HG03103 (cell line): Measurements from ENCODE around the gene TBX4.

Source experiments
- ATAC-seq: cut with Tn5 transposase; IDR thresholded peaks from one replicate; pipeline ENCODE4 v1.9.1; 2021; ENCODE audit warnings: low read depth; ENCODE audit not compliant: unreplicated experiment

The TBX4 gene

DNA sequence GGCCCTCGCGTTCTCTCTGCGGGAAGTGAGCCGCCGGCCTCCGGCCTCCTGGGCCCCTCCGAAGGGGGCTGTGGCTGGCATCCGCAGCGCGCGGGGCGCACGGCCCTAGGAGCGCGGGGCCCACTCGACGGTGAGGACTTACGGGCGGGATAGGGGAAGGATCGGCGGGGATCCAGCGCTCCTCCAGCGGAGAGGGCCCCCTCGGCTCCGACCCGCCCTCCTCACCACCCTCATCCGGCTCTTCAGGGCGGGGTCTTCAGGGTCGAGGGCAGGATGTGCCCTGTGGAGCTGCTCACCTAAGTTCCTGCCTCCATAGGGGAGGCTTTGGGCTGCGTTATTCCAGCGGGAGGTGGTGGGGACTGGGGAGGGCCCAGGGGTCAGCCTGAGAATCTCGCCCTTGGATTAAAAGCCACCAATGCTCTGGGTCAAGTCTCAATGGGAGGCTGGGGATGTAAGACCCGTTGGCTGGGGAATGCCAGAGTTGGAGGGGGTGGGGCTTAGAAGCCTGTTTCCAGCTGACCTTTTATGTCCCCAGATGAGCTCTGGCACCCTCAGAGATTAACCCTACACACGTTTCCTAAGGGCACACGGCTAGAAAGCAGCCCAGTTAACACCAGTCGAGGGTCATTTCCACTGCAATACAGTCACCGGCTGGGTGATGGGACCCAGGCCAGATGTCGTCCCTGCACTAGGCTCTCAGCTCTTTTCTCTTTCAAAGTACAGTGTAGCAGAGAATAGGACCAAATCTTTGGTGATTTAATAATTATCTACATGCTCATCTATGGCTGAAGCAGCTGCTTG lies 39.2 kb upstream of the TBX4 start:
- ATAC-seq, result no peak

DNA sequence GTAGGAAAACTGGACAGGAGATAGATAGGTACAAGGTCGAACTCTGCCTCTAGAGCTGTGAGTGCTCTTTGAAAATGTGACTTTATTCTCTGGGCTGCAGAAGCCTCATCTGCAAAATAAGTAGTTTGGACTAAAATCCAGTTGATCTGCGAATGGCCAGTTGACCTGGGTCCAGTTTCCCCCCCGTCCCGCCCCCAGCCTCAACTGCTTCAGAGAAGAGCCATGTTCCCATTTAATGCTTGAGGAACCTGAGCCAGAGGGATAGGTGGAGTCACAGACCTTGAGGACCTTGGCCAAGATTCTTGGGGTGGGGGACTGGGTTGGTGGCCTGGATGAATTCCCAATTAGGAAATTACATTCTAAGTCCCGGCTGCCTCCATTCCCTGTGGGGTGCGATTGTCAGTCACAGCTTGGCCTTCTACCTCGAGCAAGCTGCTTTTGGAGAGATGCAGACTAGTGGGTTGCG lies 38.5 kb upstream of the TBX4 start:
- ATAC-seq, result no peak

DNA sequence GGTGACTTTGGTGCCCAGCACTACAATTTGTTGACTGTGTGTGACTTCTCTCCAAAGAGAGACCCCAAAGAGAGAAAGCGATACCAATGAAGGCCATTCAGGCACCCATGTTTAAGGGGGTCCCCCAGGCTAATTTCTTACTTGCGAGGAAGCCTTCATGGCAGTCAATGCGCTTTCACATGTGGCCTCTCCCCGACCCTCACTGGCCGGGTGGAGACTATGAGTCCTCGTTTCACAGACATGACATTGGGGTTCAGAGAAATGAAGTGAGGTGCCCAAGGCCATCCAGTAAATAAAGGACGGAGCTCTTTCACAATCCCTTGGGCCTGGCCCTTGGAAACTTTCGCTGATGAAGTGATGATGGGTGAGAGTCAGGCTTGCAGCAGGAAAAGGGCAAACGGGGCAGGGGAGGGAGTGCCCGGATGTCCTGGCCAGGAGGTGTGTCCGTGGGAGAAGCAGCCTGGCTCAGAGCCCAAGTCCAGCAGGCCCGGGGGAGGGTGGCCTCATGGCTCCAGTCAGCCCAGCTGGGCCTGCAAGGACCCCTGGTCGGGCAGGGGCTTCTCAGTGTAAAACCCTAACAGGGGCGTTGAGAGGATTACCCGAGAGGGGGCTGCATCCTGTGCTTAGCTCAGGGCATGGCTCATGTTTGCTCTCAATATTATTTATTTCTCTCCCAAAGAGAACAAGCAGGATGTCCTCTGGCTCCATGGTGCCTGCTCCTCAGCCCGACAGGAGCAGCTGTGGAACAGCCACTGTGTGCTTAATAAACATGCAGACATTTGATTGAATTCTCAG lies 37.9 kb upstream of the TBX4 start:
- ATAC-seq, result no peak

DNA sequence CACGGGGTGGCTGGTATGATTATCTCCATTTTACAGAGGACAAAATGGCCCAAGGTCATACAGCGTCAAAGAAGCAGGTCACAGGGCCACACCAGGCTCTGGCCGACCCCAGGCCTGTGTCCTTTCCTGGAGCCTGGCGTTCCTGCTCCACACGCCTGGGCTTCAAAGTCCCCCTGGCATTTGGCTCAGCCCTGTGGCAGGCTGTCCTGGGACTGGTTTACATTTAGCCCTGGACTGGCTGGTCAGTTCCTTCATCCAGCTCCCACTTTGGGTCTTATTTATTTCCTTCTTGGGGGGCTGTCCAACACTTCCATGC lies 37.3 kb upstream of the TBX4 start:
- no peak for ATAC-seq

DNA sequence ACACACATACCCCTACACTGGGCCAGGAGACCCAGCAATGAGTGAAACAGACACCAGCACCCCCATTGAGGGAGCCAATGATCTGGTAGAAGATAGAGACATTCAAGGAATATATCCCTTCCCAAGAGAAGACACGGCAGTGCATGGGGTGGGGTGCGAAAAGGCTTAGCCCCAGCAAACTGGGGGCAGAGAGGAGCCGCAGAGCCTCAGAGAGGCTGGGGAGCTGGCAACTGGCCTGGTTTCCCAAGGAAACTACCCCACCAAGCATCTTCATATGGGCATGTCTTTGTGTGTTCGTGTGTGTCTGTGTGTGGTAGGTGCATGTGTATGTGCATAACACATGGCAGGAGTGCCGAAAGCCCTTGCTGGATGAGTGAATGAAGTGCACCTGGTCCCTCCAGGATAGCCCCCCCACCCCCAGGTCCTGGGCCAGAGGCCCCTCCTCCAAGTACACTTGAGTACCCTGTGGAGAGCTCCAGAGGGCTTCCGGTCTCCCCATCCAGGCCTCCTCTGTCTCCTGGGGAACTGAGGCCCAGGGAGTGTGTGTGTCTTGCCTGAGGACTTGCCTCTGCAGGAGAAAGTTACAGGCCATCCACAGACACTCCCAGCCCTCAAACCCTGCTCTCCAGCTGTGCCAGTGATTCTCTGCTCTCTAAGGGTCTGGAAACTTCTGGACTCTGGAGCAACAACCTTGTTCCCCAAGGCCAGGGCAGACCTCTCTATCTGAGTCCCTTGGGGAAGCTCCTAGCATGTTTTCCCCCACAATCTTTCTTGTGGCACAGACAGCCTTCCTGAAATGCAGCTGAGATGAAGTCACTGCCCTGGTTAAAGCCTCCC lies 36.6 kb upstream of the TBX4 start:
- no peak for ATAC-seq

DNA sequence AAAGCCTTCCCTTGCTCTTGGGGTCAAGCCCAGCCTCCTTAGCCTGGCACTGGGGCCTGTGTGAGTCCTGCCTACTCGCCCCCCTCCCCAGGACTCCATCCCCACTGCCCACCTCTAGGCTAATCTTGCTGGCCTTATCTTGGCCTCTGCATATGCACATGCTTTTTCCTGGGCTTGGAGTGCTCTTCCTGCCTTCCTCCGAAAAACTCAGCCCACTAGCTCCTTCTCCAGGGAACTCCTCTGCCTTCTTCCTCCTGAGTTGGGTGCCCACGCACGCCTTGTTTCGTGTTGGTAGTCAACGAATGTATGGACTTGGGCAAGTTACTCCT lies 36.0 kb upstream of the TBX4 start:
- no peak for ATAC-seq

DNA sequence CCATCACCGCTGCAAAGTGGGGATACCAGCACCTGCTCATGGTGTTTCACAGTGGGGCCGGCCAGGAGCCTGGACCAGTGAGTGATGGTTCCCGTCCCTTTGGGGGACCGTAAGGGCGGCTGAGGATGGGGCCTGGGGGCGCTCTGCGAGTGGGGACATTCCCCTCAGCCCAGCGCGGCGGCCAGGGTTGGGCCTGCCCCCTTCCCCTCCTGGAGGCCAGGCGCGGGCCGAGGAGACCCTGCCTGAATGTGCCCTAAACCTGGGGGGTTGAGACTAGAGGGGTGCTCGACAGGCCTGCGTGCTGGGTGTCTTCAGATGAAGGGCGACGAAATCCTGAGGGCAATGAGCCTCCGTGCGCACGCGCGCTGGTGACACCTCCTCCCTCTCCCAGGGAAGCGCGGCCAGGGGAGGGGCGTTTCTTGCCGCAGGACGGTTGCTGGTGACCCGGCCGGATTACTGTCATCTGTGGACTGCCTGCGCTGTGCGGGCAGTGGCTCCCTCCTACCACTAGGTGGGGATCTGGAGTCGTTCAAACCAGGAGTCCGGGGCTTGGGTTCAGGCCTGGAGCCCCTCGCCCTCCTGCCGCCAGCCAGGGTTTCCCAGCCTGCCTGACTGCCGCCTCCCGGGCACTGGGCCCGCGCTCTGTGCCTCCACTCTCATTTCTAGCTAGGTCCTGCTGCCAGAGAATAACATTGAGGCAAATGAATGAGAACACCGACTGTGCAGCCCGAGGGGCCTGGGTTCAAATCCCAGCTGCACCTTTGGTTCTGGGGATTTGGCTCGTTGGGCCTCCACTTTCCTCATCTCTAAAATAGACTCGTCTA lies 35.5 kb upstream of the TBX4 start:
- peak; percentile 57 for ATAC-seq

DNA sequence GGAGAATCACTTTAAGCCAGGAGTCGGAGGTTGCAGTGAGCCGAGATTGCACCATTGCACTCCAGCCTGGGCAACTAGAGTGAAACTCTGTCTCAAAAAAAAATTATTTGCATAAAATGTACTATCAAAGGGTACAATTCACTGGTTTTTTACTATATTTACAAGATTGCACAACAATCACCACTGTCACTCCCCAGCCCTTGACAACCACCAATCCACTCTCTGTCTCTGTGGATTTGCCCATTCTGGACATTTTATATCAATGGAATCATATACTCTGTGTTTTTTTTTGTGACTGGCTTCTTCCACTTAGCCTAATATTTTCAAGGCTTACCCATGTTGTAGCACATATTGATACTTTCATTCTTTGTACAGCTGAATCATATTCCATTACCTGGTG lies 33.8 kb upstream of the TBX4 start:
- no peak for ATAC-seq

DNA sequence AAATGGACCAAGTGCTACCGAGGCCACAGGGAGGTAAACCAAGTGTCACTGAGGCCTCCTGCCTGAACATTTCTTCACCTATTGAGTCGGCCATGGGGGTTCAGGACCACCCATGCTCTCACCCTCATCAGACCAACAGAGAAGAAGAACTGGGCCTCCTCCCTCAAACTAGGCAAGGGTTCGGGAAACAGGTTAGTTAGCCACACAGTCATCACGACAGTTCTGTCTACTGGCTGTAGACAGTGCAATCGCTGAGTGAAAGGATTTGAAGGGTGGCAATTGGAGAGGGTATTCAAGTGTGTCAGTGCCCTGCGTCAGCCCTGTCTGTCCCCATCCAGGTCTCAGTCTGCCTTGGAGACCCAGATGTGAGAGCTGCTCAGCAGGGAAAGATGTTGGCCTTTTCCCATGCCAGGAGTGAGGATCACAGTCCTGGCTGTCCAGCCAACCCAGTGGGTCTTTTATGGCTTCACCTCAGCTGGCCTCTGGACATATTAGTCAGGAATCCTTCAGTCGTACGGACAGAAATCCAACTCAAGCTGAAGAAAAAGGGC lies 32.7 kb upstream of the TBX4 start:
- ATAC-seq, result no peak

DNA sequence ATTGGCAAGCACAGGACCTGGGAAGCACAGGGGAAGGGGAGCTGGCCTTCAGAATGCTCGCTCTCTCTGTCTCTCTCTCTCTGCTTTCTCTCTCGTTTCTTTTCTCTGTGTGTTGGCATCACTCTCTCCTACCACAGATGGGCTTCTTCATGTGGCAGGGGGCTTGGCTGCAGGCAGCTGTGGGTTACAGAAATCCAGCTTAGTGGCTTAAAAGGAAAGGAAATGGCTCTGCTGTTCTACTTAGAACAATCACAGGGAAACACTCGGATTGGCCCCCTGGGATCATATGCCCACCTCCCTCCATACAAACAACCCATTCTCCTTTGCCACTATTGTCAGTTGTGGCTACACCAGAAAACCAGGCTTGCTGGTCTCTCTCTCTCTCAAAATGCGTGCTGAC lies 32.2 kb upstream of the TBX4 start:
- no peak for ATAC-seq

DNA sequence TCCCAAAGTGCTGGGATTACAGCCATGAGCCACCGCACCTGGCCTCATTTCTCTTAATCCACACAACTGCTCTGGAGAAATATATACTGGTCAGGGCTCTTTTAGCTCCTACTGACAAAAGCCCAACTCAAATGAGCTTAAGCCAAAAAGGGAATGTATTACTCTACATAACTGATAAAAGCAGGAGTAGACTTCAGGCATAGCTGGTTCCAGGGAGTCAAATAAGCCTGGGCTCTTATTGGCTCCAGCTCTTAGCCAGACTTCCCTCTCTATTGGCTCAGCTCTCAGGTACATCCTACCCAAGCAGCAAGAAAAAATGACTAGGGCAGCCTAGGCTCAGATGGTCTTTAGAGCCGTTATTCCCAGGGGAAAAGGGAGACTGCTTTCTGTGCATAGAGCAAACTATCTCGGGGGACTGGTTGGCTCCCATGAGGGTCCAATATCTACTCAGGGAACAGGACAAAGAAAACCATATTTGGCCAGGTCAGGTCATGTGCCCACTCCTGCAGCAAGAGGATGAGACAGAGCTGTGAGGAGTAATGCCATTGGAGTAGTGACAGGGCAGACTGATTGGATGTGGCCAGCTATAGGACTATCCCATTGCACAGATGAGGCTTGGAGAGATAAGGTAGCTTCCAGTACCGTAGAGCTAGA lies 31.4 kb upstream of the TBX4 start:
- ATAC-seq, result no peak

DNA sequence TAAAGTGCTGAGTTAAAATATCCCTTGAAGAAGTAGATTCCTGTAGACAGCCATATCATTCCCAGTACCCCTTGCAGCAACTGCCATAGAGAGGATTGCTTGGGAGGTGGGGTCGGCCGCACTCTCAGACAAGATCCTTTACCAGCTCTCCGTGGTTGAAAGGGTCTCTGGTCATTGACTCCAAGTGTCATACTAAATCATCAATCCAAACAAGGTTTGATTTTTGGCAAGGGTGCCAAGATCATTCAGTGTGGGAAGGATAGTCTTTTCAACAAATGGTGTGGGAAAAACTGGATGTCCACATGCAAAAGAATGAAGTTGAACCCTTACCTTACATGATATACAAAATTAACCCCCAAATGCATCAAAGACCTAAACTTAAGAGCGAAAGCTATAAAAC lies 30.8 kb upstream of the TBX4 start:
- ATAC-seq, result no peak

DNA sequence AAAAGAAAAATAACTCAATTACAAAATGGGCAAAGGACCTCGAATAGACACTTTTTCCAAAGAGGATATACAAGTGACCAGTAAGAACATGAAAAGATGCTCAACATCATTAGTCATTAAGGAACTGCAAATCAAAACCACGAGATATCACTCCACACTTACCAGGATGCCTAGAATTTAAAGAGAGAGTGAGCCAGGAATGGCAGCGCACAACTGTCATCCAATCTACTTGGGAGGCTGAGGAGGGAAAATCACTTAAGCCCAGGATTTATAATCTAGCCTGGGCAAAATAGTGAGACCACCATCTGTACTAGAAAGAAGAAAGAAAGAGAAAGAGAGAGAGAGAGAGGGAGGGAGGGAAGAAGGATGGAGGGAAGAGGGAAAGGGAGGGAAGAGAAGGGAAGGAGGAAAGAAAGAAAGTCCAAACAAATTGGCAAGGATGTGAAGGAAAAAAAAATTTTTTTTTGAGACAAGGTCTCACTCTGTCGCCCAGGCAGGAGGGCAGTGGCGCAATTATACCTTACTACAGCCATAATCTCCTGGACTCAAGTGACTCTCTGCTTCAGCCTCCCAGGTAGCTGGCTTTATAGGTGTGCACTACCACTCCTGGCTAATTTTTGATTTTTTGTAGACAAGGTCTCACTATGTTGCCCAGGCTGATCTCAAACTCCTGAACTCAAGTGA lies 30.0 kb upstream of the TBX4 start:
- no peak for ATAC-seq

DNA sequence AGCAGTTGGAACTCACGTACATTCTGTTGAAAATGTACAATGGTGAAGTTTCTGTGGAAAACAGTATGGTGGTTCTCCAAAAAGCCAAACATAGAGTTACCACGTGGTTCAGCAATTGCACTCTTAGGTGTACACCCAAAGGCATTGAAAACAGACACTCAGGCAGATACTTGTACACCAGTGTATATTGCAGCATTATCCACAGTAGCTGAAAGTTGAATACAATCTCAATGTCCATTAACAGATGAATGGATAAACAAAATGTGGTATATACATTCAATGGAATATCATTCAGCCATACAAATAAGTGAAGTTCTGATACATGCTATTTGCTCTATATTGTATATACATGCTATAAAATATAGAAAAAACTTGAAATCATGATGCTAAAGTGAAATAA lies 29.4 kb upstream of the TBX4 start:
- no peak for ATAC-seq

DNA sequence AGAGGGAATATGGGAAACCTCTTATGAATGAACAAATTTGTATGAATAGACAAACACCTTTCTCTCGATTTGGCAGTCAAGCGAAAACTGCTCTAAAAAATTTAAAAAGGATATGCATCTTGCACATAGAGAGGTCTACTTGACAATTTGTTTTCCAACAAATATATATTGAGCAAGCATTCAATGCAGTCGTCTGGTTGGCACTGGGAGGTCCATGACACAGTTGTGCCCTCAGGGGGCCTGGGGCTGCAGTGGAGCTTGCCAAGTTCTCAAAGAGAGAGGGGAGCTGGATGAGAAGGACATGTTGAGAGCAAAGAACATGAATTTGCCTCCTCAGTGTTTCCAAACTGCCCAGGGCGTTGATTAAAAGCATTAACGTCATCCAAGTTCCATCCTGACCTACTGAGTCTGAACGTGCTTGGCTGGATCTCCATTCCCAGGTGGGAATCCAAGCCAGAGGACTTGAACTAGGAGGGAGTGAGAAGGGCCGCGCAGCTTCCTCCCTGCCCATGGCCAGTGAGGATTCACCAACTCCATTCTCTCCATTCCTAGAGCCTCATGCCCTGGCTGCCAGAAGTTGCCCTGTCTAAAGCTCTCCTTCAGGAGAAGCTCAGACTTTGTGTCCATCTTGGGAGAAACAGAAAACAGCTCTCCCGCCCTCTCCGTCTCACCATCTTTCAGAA lies 28.1 kb upstream of the TBX4 start:
- no peak for ATAC-seq

DNA sequence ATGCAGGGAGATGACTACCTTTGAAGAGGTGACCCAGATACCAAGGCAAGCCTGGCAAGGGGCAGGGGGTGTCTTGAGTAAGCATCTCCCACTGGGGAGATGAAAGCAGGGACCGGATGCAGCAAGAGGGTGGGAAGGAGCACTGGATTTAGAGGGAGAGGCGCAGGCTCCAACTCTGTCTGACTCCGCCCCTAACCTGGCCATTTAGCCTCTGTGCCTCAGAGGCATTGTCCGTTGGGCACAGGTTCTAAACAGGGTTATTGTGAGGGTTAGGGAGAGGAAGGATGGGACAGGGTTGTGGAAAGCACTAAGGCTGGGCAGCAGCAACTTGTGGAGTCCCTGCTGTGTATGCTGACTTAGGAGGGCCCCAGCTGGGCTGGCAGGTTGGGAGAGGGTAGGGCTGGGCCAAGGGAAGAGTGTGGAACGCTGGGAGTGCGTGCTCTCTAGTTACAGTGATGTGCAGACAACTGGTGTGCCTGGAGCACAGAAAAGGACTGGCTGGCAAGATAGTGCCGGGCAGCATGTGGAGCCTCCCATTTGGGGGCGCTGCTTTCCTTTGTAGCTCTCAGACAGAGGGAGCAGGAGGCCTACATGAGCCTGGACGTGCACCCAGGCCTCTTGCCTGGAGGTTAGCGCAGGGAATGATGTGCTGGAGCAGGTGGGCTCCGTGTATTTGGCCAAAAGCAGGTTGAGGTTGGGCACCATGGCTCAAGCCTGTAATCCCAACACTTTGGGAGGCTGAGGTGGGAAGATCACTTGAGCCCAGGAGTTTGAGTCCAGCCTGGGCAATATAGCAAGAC lies 26.3 kb upstream of the TBX4 start:
- ATAC-seq, result no peak

DNA sequence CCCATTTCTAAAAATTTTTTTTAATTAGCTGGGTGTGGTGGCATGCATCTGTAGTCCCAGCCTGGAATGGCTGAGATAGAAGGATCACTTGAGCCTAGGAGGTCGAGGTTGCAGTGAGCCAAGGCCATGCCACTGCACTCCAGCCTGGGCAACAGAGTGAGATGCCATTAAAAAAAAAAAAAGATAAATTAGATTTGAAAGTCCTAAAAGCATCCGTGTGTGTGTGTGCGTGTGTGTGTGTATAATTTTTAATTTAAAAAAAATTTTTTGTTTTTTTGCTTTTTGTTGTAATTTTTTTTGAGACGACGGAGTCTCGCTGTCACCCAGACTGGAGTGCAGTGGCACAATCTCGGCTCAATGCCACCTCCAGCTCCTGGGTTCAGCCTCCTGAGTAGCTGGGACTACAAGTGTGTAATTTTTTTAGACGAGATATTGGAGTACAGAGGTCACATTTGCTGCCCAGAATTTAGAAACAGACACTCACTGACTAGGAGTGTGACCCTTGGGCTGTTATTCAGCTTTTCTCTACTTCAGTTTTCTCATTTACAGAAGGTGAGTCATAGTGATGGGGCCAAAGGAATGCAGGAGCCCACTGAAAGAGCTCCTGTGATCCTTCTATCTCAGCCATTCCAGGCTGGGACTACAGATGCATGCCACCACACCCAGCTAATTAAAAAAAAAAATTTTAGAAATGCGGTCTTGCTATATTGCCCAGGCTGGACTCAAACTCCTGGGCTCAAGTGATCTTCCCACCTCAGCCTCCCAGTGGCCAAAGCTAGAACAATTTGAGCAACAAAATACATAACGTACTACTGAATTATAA lies 25.5 kb upstream of the TBX4 start:
- no peak for ATAC-seq
